GM11168 (cell line): ENCODE measurements around the gene MEAF6.

Source experiments
- in situ Hi-C: fragments of 300-500 bp; cut with MboI; formaldehyde crosslinking; loops from one replicate; pipeline ENCODE4 v1.12.0; 2022; ENCODE audit warnings: low sequenced_read_pairs; ENCODE audit not compliant: unreplicated experiment

The MEAF6 gene

GRCh38 chr1:37475380-37476086, 39.0 kb downstream of the MEAF6 start:
- in situ Hi-C loops = no loop called here

DNA sequence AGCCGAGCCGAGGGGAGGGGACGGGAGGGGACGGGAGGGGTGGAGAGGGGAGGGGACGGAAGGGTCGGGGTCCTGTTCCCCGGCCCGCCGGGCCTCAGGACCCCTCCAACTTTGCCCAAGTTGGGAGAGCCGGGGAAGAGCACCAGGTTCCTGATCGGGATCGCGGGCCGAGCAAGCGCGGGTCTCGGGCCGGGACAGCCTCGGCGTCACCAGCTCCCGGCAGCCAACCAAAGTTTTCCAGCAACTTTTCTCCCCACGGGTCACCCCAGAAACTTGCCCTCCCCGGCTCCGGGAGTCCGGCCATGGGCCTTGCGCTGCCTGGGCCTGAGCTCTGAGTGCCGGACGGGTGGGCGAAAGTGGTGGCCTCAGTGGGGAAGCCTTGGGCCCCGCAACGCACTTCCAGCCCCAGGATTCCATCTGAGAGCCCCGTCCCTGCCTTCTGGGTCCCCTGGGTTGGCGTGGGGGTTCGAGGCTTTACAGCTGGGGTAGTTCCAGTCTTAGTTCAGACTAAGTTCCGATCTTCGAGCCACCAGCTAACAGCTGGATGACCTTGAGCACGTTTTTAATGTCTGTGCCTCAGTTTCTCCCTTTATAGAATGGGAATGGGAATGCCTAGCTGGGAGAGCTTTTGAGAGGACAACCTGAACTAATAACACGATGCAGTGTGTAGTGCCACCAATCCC, 39.7 kb downstream of the MEAF6 start:
- in situ Hi-C loops = no loop called here

GRCh38 chr1:37474046-37474696, 40.4 kb downstream of the MEAF6 start, which contains the start of gene ZC3H12A:
Gene ZC3H12A, plus strand, starts transcription at chr1:37474580. Its CDS starts 917 bp downstream, at chr1:37475497.
- in situ Hi-C loops = no loop called here

GRCh38 chr1:37473431-37474045, 41.0 kb downstream of the MEAF6 start:
- in situ Hi-C loops = no loop called here

DNA sequence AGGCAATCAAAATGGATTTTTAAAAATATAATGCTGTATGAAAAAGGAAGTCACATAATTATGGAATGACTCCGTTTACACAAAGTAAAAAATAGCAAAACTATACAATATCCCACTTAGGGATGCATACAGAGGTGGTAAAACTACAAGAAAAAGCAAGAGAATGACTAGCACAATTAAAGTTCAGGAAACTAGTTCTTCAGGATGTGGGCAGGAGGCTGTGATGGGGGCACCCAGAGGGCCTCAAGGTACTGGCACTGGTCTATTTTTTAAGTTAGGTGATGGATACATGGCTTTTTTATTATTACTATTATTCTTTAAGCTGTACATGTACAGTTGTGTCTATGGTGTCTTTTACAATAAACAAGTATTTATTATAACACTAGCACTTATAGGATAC, 41.6 kb downstream of the MEAF6 start:
- in situ Hi-C loops = no loop called here

GRCh38 chr1:37472281-37472680, 42.3 kb downstream of the MEAF6 start:
- in situ Hi-C loops = no loop called here

GRCh38 chr1:37471345-37472231, 43.0 kb downstream of the MEAF6 start:
- in situ Hi-C loops = no loop called here

DNA sequence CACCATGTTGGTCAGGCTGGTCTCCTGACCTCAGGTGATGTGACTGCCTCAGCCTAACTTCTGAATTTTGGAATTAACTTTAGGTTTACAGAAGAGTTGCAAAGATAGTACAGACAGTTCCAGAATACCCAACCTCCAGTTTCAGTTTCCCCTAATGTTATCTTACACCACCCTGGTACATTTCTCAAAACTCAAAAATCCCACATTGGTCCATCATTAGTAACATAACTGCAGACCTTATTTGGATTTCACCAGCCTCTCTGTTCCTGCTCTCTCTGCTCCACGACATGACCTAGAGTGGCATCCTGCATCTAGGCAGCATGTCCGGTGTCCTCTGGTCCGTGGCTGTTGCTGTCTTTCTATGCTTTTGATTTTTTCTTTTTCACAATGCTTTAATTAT, 45.2 kb downstream of the MEAF6 start:
- in situ Hi-C loops = no loop called here

GRCh38 chr1:37468037-37468436, 46.5 kb downstream of the MEAF6 start:
- in situ Hi-C loops = no loop called here

- in situ Hi-C loops = no loop called here
Measured at GRCh38 chr1:37465593-37466517, 48.7 kb downstream of the MEAF6 start.

DNA sequence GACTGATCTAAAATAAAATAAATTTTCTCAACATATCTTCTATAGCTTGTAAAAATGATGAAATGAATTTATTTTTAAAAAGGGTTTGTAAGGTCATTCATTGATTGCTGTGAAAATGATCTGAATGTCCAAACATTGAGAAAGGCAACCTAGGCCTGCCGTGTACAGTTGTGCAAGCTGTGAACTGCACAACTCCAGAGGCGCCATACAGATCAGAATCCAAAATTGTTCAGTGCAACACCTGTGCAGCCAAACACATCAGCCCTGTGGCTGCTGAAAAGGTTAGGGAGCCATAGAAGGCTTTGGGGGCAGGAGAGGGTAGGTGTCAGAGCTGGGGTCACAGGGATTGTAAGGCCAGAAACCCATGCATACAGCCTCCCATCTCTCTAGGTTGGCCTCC, 50.1 kb downstream of the MEAF6 start:
- in situ Hi-C loops = no loop called here

DNA sequence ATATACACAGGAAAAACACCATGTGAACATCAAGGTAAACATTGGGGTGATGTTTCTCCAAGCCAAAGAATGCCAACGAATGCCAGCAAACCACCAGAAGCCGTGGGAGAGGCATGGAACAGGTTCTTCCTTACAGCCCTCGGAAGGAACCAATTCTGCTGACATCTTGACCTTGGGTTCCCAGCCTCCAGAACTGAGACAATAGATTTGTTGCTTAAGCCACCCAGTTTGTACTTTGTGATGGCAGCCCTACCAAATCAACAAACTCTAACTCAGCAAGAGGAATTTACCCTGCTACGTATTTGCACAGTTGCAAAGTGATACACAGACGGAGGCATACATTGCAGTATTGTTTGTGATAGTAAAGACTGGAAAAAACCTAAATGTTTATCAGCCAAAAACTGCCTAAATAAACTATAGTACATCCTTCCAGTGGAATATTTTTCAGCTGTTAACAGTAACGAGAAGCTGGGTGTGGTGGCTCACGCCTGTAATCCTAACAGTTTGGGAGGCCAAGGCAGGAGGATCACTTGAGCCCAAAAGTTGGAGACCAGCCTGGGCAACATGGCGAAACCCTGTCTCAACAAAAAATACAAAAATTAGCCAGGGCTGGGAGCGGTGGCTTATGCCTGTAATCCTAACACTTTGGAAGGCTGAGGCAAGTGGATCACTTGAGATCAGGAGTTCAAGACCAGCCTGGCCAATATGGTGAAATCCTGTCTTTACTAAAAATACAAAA, 52.7 kb downstream of the MEAF6 start:
- in situ Hi-C loops = no loop called here

DNA sequence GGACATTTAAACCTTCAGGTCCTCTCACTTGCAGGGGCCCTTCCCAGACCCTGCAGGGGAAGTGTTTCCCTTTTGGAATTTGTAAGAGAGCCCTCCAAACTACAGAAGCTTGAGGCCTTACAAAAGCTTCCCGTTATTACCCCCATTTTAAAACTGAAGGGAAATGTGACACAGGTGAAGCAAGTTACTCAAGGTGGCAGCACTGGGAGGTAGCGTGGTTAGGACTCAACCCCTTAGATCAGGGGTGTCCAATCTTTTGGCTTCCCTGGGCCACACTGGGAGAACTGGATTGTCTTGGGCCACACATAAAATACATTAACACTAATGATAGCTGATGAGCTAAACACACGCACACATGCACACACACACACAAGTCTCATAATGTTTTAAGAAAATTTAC, 56.0 kb downstream of the MEAF6 start:
- in situ Hi-C loops = loop anchor here (10.0 kb wide), 1 partner anchor 46 kb away; no protein-coding TSS in a partner anchor

GRCh38 chr1:37456614-37457013, 58.0 kb downstream of the MEAF6 start:
- in situ Hi-C loops = loop anchor here (10.0 kb wide), 1 partner anchor 48 kb away; no protein-coding TSS in a partner anchor

DNA sequence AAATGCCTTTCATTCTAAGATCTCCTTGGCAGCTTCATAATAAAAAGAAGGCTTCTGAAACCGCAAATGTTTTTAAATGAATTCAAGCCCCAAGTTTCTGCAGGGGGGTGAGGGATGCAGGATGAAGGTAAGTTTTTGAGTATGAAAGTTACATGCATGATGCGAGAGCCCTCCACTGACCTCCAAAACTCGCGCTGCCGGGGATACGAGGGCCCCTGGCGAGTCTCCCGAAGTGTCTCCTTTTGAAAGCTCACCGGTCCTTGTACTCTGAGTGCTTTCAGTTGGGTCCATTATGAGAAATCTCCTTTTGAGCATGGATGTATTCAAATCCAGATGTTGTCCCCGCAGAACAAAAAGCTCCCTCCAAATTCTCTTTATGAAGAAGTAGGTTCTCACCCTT, 59.0 kb downstream of the MEAF6 start:
- in situ Hi-C loops = loop anchor here (10.0 kb wide), 1 partner anchor 49 kb away; no protein-coding TSS in a partner anchor

DNA sequence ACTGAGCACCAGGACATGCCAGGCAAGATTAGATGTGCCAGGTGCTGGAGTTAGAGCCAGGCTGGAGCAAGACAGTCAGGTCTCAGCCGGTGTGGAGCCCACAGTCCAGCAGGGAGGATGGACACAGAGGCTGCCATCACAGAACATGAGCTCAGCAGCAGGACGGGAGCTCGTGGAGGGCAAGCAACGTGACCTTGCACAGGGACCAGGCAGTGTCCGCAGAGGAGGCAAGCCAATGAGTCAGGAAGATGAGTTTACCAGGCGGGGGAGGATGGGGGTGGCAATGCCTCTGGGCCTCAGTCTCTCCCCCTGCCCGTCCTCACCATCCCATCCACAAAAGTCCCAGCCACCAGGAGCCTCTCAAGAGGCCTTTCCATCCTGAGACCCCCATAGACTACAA, 60.9 kb downstream of the MEAF6 start:
- in situ Hi-C loops = loop anchor here (10.0 kb wide), 1 partner anchor 51 kb away; no protein-coding TSS in a partner anchor

DNA sequence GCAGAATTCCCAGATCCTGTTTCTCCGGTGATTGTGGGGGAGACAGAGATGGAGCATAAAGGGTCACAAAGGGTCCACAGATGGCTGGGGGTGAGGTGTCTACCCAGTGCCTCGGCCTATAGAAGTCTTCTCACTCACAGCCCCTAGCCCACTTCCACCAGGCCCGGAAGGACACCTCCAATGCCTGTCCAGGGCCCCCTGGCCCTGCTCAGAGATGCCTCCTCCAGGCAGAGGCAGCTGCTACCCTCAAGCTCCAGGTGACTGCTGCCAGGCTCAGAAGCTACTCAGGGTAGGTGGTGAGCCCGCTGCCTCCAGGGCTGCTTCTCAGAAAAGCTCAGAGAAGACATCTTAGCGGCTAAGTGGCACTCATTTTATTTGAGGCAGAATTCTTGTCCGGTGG, 62.1 kb downstream of the MEAF6 start:
- in situ Hi-C loops = loop anchor here (10.0 kb wide), 1 partner anchor 52 kb away; no protein-coding TSS in a partner anchor

DNA sequence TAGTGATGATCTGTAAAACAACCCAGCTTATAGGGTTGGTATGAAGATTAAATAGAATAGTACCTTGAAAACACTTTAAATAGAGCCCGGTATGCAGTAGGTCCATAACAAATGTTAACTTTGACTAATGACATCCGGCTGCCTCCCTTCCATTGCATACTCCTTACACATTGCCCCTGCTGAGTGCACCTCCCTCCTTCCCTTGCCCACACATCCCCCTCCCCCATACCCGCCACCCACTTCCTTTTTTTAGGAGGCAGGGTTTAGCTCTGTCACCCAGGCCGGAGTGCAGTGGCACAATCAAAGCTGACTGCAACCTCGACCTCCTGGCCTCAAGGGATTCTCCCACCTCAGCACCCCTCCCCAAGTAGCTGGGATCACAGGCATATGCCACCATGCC, 64.6 kb downstream of the MEAF6 start:
- in situ Hi-C loops = loop anchor here (10.0 kb wide), 1 partner anchor 55 kb away; no protein-coding TSS in a partner anchor
